Stimulated activated CD4-positive, alpha-beta T cell treated with anti-CD3 and anti-CD28 coated beads, Interleukin-15, amount 100 ng/mL, for 1 hour (primary cell): ENCODE measurements around the gene ADAMTS12.

Source experiments
- DNase-seq, 2 donors: peaks; one replicate each; pipeline ENCODE4 v3.0.0-alpha.2; 2020; ENCODE audit warnings: low read depth in 1 of 2, low spot score in 1 of 2

The ADAMTS12 gene

DNA sequence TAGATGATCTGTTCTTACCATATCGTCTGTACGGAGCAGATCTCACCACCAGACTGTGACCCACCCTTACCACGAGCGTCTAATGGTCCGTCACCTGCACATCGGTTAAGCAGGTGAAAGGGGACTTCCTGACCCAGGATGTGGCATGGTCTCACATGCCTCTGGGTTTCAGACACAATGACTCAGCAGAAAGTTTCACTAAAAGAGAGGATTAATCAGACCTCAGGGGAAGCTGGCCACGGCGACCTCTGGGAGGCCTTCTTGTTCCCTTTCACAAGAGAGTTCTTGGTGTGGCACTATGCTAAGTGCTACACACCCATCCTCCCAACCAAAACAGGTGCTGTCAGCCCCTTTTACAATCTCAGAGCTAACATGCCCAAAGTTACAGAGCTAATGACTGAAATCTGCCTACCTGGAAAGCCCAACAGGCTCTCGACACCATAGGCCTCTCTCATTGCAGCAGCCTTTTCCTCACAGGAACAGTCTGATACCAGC is 41.6 kb downstream of the ADAMTS12 start:
- DNase-seq: no peak

GRCh38 chr5:33848554-33848953 is 43.2 kb downstream of the ADAMTS12 start:
- no peak for DNase-seq

GRCh38 chr5:33846851-33847250 is 44.9 kb downstream of the ADAMTS12 start:
- DNase-seq: no peak

- no peak for DNase-seq
Observed at GRCh38 chr5:33843579-33843978, 48.2 kb downstream of the ADAMTS12 start.

- DNase-seq: no peak
Observed at GRCh38 chr5:33842456-33842855, 49.3 kb downstream of the ADAMTS12 start.

GRCh38 chr5:33841891-33842290 is 49.9 kb downstream of the ADAMTS12 start:
- DNase-seq: no peak

DNA sequence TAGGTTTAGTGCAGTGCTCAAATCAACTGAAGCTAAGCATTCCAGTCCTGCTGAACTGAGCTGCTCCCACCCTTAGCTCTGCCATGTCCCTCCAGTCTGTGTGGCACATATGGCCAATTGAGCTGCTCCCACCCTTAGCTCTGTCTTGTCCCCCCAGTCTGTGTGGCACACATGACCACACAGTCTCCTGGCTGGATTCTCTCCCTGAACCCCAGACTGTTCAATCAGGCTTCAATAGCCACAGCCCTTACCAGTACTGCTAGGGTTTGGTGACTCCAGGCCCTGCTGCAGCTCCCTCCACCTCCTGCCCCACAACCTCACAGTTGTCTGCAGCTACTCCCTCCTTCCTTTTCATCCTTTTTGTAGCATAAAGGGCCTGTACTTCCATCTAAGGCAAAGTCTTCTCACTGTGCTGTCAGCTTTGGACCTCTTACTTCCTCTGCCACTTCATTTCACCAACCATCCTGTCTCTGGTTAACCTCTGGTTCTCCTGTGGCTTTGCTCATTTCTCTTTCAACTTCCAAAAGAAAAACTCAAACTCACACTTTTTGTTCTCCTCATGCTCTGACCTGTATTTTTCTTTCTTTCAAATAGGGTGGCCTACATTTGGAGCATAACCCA is 50.8 kb downstream of the ADAMTS12 start:
- DNase-seq: no peak

- DNase-seq: no peak
Observed at GRCh38 chr5:33837301-33837700, 54.5 kb downstream of the ADAMTS12 start.

DNA sequence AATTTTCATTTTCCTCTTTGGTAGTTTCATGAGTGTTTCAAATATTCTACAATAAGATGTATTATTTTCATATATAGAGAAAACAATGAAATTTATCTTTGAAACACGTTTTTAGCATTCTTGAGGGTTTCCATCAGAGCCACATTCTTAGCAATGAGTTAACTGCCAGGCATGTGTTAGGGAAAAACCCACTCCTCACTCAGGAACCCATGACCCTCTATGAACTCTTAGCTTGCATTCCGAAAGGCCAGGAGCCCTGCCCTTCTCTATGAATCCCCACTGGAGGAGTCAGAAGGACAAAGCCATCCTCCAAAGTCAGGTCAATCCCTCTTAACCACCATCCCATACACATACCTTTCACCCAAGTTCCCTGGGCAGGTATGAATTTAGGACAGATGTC is 57.5 kb downstream of the ADAMTS12 start:
- no peak for DNase-seq

GRCh38 chr5:33833237-33833575 is 58.6 kb downstream of the ADAMTS12 start:
- DNase-seq: no peak

DNA sequence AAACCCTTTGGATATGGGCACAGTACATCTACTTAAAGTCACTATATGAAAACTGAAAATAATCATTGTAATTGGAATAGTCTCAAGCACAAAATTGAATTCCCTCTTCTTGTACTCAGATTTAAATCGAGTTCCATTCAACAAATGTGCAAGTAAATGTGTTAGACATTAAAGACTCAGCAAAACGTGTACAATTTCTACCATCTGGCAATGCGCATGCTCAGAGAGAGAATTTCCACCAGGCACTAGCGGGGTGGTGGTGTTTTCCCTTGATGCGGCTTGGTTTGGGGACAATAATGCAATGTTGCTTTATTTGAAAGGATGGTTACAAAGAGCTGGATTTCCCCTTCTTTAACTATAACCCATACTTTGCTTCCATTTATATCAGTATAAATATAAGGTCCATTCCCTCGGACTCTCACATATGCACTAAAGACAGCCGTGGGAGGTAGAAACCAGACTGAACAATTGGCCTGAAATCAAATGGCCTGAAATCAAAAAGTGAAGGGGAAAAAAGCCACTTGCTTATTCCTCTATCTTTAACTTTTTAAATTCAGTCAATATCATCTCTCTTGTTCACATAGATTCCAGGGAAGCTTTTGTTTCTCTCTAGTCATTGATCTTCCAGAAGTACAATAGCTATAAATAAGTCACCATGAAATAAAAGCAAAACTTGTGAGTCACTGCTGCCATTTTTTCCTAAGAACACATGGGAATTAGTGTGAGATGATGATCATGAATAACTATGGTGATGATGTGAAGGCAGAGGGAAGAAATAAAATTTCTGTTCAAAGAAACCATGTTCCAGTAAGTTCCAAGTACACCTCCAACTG is 59.2 kb downstream of the ADAMTS12 start:
- no peak for DNase-seq

DNA sequence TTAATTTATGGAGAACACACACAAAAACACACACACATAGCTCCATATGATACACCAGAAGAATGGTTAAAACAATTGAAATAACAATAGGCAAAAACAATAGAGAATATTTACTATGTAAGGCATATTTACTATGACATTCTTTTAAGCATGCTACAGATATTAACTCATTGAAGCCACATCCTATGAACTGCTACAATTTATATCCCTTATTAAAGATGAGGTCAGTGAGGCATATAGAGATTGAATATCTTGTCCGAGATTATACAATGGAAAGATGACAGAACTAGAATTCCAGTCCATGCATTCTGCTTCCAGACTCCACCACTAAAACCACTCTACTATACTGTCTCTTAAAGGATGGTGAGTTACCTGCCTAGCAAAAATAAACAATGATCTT is 60.7 kb downstream of the ADAMTS12 start:
- no peak for DNase-seq

- DNase-seq: no peak
Observed at GRCh38 chr5:33829430-33829829, 62.4 kb downstream of the ADAMTS12 start.

- DNase-seq: no peak
Observed at GRCh38 chr5:33828626-33829308, 63.0 kb downstream of the ADAMTS12 start.

DNA sequence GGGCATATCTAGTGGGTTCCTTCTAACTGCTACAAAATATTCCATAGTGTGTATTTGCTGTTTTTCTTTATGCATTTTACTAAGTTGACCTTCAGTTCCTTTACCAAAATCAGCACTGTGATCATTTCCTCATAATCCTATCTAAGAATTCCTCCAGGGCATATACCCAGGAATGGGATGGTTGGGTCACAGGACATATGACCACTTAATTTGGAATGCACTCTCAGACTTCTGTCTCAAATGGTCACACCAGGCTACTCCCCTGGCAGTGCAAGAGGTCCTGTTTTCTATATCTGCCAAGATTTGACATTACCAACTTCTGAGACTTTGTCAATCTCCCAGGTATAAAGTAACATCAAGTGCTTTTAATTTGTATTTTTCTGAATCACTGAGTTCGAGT is 63.9 kb downstream of the ADAMTS12 start:
- DNase-seq: no peak

GRCh38 chr5:33827018-33827707 is 64.6 kb downstream of the ADAMTS12 start:
- no peak for DNase-seq

DNA sequence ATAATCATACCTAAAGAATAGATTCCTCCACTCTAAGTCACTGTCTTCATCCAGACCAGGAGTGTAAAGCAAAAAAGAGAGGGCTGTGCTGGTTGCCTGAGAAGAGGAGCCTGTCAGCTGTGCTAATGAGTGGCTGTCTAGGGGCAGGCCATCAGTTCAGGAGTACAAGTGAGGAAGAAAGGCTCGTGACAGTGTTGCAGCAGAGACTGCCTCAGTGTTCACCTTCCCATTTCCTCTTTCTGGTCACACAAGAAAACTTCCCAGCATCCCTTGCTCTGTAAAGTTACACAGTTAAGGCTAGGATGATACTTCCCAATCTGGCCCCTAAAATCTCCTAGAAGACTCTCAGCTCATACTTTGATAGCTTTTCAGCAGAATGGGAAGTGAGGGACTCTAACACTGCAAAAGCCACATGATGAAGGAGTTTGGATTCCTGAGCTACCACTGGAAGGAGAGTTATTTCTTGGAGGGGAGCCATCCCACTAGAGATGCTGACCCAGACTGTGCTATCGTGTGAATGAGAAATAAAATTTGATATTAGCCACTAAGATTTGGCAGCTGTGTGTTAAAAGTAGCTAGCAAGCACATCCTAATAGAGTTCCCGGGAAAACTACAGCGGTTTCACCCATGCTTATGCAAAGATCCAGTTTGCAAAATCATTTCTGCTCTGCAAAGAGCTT is 67.1 kb downstream of the ADAMTS12 start:
- no peak for DNase-seq

DNA sequence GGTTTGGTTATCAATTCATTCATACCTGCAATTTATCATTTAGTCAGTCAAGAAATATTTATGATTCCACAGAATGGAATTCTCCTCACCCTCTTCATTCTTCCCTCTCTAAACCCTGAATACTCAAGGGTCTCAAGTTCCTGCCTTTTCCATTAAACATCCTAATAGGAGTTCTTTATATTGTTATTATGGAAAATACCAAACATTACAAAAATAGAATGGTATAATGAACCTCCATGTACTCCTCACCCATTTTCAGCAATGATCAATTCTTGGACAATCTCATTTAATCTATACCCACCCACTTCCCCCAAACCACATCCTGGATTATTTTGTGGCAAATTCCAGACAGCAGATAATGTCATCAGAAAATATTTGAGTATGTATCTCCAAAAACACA is 74.5 kb downstream of the ADAMTS12 start:
- DNase-seq: no peak

DNA sequence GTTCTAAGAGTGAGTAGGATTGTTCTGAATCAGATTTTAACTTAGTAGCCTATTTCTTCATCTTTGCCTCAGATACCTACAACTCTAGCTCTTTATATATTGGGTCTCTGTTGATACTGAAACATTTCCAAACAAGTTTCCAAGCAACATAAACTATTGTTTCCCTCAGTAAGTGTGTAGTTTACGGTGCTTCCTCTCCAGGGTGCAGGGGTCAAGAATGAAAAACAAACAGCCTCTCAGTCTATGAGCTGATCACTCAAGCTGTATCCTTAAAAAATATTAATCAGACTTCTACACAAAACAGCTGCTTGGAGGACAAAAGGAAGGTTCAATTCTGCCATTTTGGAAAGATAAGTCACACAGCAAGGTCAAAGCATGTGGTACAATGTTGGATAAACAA is 75.0 kb downstream of the ADAMTS12 start:
- DNase-seq: no peak

GRCh38 chr5:33812746-33813145 is 79.0 kb downstream of the ADAMTS12 start:
- no peak for DNase-seq

DNA sequence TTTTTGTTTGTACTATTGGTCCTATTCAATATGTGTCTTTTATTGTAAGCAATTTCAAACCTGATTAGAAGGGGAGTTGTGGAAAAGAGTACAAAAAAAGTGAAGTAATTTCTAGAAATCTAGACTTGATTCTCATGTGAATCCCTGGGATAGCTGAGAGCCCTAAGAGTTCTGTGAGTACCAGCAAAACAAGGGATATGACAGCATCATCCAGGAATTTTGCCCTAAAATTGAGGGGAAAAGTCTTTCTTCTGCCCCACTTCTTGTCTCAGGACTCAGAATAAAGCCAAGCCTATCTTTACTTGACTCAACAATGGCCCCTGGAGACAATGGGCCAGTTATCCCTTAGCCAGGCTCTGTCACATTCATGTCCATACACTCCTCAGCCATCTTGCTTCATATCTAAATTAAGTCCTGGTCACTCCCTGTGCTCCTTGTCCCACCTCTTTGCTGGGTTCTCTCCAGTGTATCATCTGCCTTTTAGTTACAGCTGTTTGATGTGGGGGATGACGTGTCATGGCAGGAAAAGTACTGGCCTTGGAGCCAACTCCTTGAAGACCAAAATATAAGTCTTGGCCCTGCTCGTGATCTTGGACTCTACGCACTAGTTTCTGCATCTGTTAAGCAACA is 81.2 kb downstream of the ADAMTS12 start:
- DNase-seq: no peak
